Measurements from ENCODE around the gene CHMP6. TPM values are rescaled to one million over a fixed set of nuclear protein-coding genes. Genes with fewer than 3 reads are reported as not detected.

CHMP6 gene
- polyA plus RNA-seq, 1 donor from 2014 or later, result 35.1 TPM

GRCh38 chr17:81035521-81036196 lies 44.0 kb downstream of the CHMP6 start:
- H3K9ac ChIP-seq (ENCODE audit: low read length), result peak overlapping the region; percentile 80
- H3K36me3 ChIP-seq (ENCODE audit: insufficient read depth, low read length), result no peaks in the 10 kb centered on the region
- H2AFZ ChIP-seq (ENCODE audit: low read depth, low read length), result no peak overlapping the region
- H3K27me3 ChIP-seq (ENCODE audit: insufficient read depth, low read depth, low read length), result no peaks in the 10 kb centered on the region
- no peaks in the 10 kb centered on the region for H3K9me2 ChIP-seq (ENCODE audit: insufficient read depth, low read length)
- H3F3A ChIP-seq (ENCODE audit: insufficient read depth, low read length, poor library complexity, severe bottlenecking), result no peaks in the 10 kb centered on the region
- H3K79me2 ChIP-seq (replicated peaks; ENCODE audit: insufficient read depth, low read length), result peaks cover 64% of the 10 kb centered on the region
- peak overlapping the region; percentile 81 for H3K4me2 ChIP-seq (ENCODE audit: low read length)
- TF ChIP-seq MXI1 (conservative IDR thresholded peaks at IDR 0.05; ENCODE audit: poor library complexity, severe bottlenecking) (peak; percentile 40), TAF1 (IDR thresholded peaks at IDR 0.05; ENCODE audit: low read depth) (no peak), EP300 (conservative IDR thresholded peaks at IDR 0.05; ENCODE audit: poor library complexity, severe bottlenecking) (no peak), SMC3 (conservative IDR thresholded peaks at IDR 0.05; ENCODE audit: poor library complexity) (peak; percentile 5), REST (IDR thresholded peaks at IDR 0.05; ENCODE audit: borderline replicate concordance) (no peak), CTCF (IDR thresholded peaks at IDR 0.05; ENCODE audit: poor library complexity, severe bottlenecking) (no peak), POLR2AphosphoS5 (IDR thresholded peaks at IDR 0.05) (peak; percentile 24), RAD21 (conservative IDR thresholded peaks at IDR 0.05) (peak; percentile 2), EZH2 (IDR thresholded peaks at IDR 0.05; ENCODE audit: borderline replicate concordance, insufficient read depth, low read length, poor library complexity, severe bottlenecking) (no peak)
- H3K27ac ChIP-seq (ENCODE audit: low read length), result peak overlapping the region; percentile 71
- peak overlapping the region; percentile 84 for H3K4me3 ChIP-seq (ENCODE audit: low read length)
- no peaks in the 10 kb centered on the region for H3K9me3 ChIP-seq (ENCODE audit: low read length)
- no peaks in the 10 kb centered on the region for H4K20me1 ChIP-seq (ENCODE audit: insufficient read depth)

- Histone ChIP-seq H3K4me2 (ENCODE audit: low read length) (peak overlapping the region; percentile 81), H3K9ac (ENCODE audit: low read length) (peak overlapping the region; percentile 80), H3K4me3 (ENCODE audit: low read length) (peak overlapping the region; percentile 84), H3K27me3 (ENCODE audit: insufficient read depth, low read depth, low read length) (no peaks in the 10 kb centered on the region), H3K9me2 (ENCODE audit: insufficient read depth, low read length) (no peaks in the 10 kb centered on the region), H3K9me3 (ENCODE audit: low read length) (no peaks in the 10 kb centered on the region), H3K27ac (ENCODE audit: low read length) (peak overlapping the region; percentile 71), H3K36me3 (ENCODE audit: insufficient read depth, low read length) (no peaks in the 10 kb centered on the region), H2AFZ (ENCODE audit: low read depth, low read length) (no peak overlapping the region), H4K20me1 (ENCODE audit: insufficient read depth) (no peaks in the 10 kb centered on the region), H3K79me2 (replicated peaks; ENCODE audit: insufficient read depth, low read length) (peaks cover 71% of the 10 kb centered on the region), H3F3A (ENCODE audit: insufficient read depth, low read length, poor library complexity, severe bottlenecking) (no peaks in the 10 kb centered on the region)
- no peak for TF ChIP-seq EZH2 (IDR thresholded peaks at IDR 0.05; ENCODE audit: borderline replicate concordance, insufficient read depth, low read length, poor library complexity, severe bottlenecking)
- TF ChIP-seq EP300 (conservative IDR thresholded peaks at IDR 0.05; ENCODE audit: poor library complexity, severe bottlenecking), result no peak
- no peak for TF ChIP-seq REST (IDR thresholded peaks at IDR 0.05; ENCODE audit: borderline replicate concordance)
- no peak for TF ChIP-seq TAF1 (IDR thresholded peaks at IDR 0.05; ENCODE audit: low read depth)
- no peak for TF ChIP-seq MXI1 (conservative IDR thresholded peaks at IDR 0.05; ENCODE audit: poor library complexity, severe bottlenecking)
- TF ChIP-seq SMC3 (conservative IDR thresholded peaks at IDR 0.05; ENCODE audit: poor library complexity), result no peak
- no peak for TF ChIP-seq CTCF (IDR thresholded peaks at IDR 0.05; ENCODE audit: poor library complexity, severe bottlenecking)
- TF ChIP-seq POLR2AphosphoS5 (IDR thresholded peaks at IDR 0.05), result no peak
- no peak for TF ChIP-seq RAD21 (conservative IDR thresholded peaks at IDR 0.05)
These were observed 44.7 kb downstream of the CHMP6 start for GRCh38 chr17:81036197-81036941.

All from neural cell (in vitro differentiated cells).